BLaER1 (cell line): Measurements from ENCODE around the gene TMEM217.
A peak's percentile ranks its signal among the peaks of the same experiment; 100 is the strongest.

Source experiments
- H3K27ac ChIP-seq: shearing (Covaris generic); formaldehyde crosslinking; 2 replicates; pipeline ENCODE4 v1.8.1; 2022
- H3K27me3 ChIP-seq: shearing (Covaris generic); formaldehyde crosslinking; 2 replicates; pipeline ENCODE4 v1.8.1; 2022
- H3K36me3 ChIP-seq: shearing (Covaris generic); formaldehyde crosslinking; 2 replicates; pipeline ENCODE4 v1.8.1; 2022
- H3K4me1 ChIP-seq: shearing (Covaris generic); formaldehyde crosslinking; 2 replicates; pipeline ENCODE4 v1.8.1; 2022
- H3K4me2 ChIP-seq: shearing (Covaris generic); formaldehyde crosslinking; 2 replicates; pipeline ENCODE4 v1.8.1; 2022
- H3K4me3 ChIP-seq: shearing (Covaris generic); formaldehyde crosslinking; 2 replicates; pipeline ENCODE4 v1.8.1; 2022
- H3K9ac ChIP-seq: shearing (Covaris generic); formaldehyde crosslinking; 2 replicates; pipeline ENCODE4 v1.8.1; 2022
- H3K9me3 ChIP-seq: shearing (Covaris generic); formaldehyde crosslinking; 2 replicates; pipeline ENCODE4 v1.8.1; 2022
- H4K20me1 ChIP-seq: shearing (Covaris generic); formaldehyde crosslinking; 2 replicates; pipeline ENCODE4 v1.8.1; 2022
- Cebpa-rat ChIP-seq: shearing (Covaris generic); IDR thresholded peaks from 2 replicates; pipeline ENCODE4 v1.8.1; 2022

Gene TMEM217

GRCh38 chr6:37222125-37222967 lies 35.6 kb downstream of the TMEM217 start:
- TF ChIP-seq Cebpa-rat, result no peak
- no peaks in the 10 kb centered on the region for H3K36me3 ChIP-seq
- H4K20me1 ChIP-seq, result no peaks in the 10 kb centered on the region
- H3K9me3 ChIP-seq, result no peaks in the 10 kb centered on the region
- peaks cover 18% of the 10 kb centered on the region for H3K4me1 ChIP-seq
- H3K9ac ChIP-seq, result peak overlapping the region; percentile 39; the same call in 1 of the 2 replicates
- H3K4me3 ChIP-seq, result peak overlapping the region; percentile 70
- H3K4me2 ChIP-seq, result peak overlapping the region; percentile 72
- H3K27ac ChIP-seq, result no peak overlapping the region
- H3K27me3 ChIP-seq, result no peaks in the 10 kb centered on the region

- Histone ChIP-seq H3K4me2 (peak overlapping the region; percentile 72), H3K9me3 (no peaks in the 10 kb centered on the region), H3K36me3 (no peaks in the 10 kb centered on the region), H3K27me3 (no peaks in the 10 kb centered on the region), H4K20me1 (no peaks in the 10 kb centered on the region), H3K27ac (no peak overlapping the region), H3K4me1 (peaks cover 18% of the 10 kb centered on the region), H3K9ac (no peak overlapping the region), H3K4me3 (peak overlapping the region; percentile 70)
- no peak for TF ChIP-seq Cebpa-rat
These were observed 36.3 kb downstream of the TMEM217 start for GRCh38 chr6:37221585-37222124.

GRCh38 chr6:37218511-37218910 lies 39.4 kb downstream of the TMEM217 start:
- no peaks in the 10 kb centered on the region for H3K9me3 ChIP-seq
- no peak overlapping the region for H3K4me3 ChIP-seq
- no peaks in the 10 kb centered on the region for H3K27me3 ChIP-seq
- no peak overlapping the region for H3K9ac ChIP-seq
- peaks cover 17% of the 10 kb centered on the region for H3K4me1 ChIP-seq
- no peak overlapping the region for H3K27ac ChIP-seq
- TF ChIP-seq Cebpa-rat, result no peak
- no peak overlapping the region for H3K4me2 ChIP-seq
- H3K36me3 ChIP-seq, result no peaks in the 10 kb centered on the region
- no peaks in the 10 kb centered on the region for H4K20me1 ChIP-seq

GRCh38 chr6:37218061-37218460 lies 39.9 kb downstream of the TMEM217 start:
- H3K36me3 ChIP-seq, result no peaks in the 10 kb centered on the region
- H3K9me3 ChIP-seq, result no peaks in the 10 kb centered on the region
- H3K4me1 ChIP-seq, result peaks cover 13% of the 10 kb centered on the region
- no peak for TF ChIP-seq Cebpa-rat
- no peak overlapping the region for H3K27ac ChIP-seq
- H3K9ac ChIP-seq, result no peak overlapping the region
- no peak overlapping the region for H3K4me3 ChIP-seq
- no peaks in the 10 kb centered on the region for H4K20me1 ChIP-seq
- no peak overlapping the region for H3K4me2 ChIP-seq
- H3K27me3 ChIP-seq, result no peaks in the 10 kb centered on the region

- Histone ChIP-seq H3K9me3 (no peaks in the 10 kb centered on the region), H3K27ac (no peak overlapping the region), H3K9ac (no peak overlapping the region), H3K4me1 (no peaks in the 10 kb centered on the region), H4K20me1 (no peaks in the 10 kb centered on the region), H3K4me3 (no peak overlapping the region), H3K27me3 (no peaks in the 10 kb centered on the region), H3K36me3 (no peaks in the 10 kb centered on the region), H3K4me2 (no peak overlapping the region)
- TF ChIP-seq Cebpa-rat, result no peak
These were observed 45.7 kb downstream of the TMEM217 start for GRCh38 chr6:37212268-37212667.

- H4K20me1 ChIP-seq, result no peaks in the 10 kb centered on the region
- no peaks in the 10 kb centered on the region for H3K36me3 ChIP-seq
- no peak overlapping the region for H3K4me2 ChIP-seq
- no peak overlapping the region for H3K4me3 ChIP-seq
- no peak overlapping the region for H3K27ac ChIP-seq
- no peak for TF ChIP-seq Cebpa-rat
- H3K9ac ChIP-seq, result no peak overlapping the region
- no peaks in the 10 kb centered on the region for H3K27me3 ChIP-seq
- H3K4me1 ChIP-seq, result peaks cover 6% of the 10 kb centered on the region
- no peaks in the 10 kb centered on the region for H3K9me3 ChIP-seq
These were observed 47.5 kb downstream of the TMEM217 start for GRCh38 chr6:37210313-37210968.

- Histone ChIP-seq H3K9me3 (no peaks in the 10 kb centered on the region), H3K9ac (no peak overlapping the region), H3K27ac (0 out of 2 replicates have a peak overlapping the region, but pooled peaks have one; percentile 6), H3K4me3 (no peak overlapping the region), H3K27me3 (no peaks in the 10 kb centered on the region), H4K20me1 (no peaks in the 10 kb centered on the region), H3K4me2 (no peak overlapping the region), H3K36me3 (no peaks in the 10 kb centered on the region), H3K4me1 (peaks cover 12% of the 10 kb centered on the region)
- TF ChIP-seq Cebpa-rat, result no peak
These were observed 48.3 kb downstream of the TMEM217 start for GRCh38 chr6:37209461-37210205.

GRCh38 chr6:37208793-37209192 lies 49.2 kb downstream of the TMEM217 start:
- Histone ChIP-seq H3K36me3 (no peaks in the 10 kb centered on the region), H3K4me2 (no peak overlapping the region), H3K4me3 (no peak overlapping the region), H4K20me1 (no peaks in the 10 kb centered on the region), H3K27me3 (no peaks in the 10 kb centered on the region), H3K9me3 (no peaks in the 10 kb centered on the region), H3K4me1 (peaks cover 12% of the 10 kb centered on the region), H3K27ac (no peak overlapping the region), H3K9ac (no peak overlapping the region)
- TF ChIP-seq Cebpa-rat, result no peak

- Histone ChIP-seq H3K9me3 (no peaks in the 10 kb centered on the region), H3K36me3 (no peaks in the 10 kb centered on the region), H3K27ac (no peak overlapping the region), H3K4me3 (no peak overlapping the region), H3K4me2 (no peak overlapping the region), H4K20me1 (no peaks in the 10 kb centered on the region), H3K27me3 (no peaks in the 10 kb centered on the region), H3K9ac (no peak overlapping the region), H3K4me1 (peaks cover 18% of the 10 kb centered on the region)
- no peak for TF ChIP-seq Cebpa-rat
These were observed 50.0 kb downstream of the TMEM217 start for GRCh38 chr6:37207903-37208456.
